Stimulated activated CD8-positive, alpha-beta memory T cell treated with anti-CD3 and anti-CD28 coated beads, Interleukin-12 subunit alpha, Interleukin-12 subunit beta, amount 100 ng/mL, for 4 hours (primary cell): Measurements from ENCODE around the gene SMNDC1.
A peak's percentile ranks its signal among the peaks of the same experiment; 100 is the strongest.
"Not testable (repeated sequence)": the region's sequence is repeated elsewhere in the genome, so short reads cannot be mapped to it uniquely, and the experiment has no call there.

Experiments used
- DNase-seq: peaks from one replicate; pipeline ENCODE4 v3.0.0-alpha.2; 2020; ENCODE audit warnings: low read depth

SMNDC1 gene

DNA sequence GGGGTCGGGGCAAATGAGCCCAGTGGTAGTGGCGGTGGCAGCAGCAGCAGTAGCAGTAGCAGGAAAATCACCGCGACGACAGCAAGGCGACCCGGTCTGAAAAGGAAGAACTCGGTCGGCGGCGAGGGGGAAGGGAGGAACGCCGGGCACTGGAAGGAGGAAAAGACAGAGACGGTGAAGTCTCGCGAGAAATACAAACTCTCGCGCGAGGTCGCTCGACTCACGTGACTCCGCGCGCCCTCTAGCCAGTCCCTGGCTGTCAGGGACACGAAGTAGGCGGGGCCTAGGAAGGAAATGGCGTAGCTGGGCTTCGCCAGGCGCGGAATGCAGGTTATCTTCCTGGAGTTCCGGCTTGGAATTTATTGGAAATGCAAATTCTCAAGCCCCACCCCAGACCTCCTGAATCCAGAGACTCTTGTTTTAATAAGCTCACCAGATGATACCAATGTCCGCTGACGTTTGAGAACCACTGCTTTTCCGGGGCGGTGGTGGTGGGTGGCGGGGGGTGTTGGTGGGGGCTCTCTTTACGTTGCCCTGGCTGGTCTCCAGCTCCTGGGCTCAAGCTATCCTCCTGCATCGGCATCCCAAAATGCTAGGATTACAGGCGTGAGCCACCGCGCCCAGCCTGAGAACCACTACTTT lies at the start of gene SMNDC1:
SMNDC1 (minus strand) TSS at position 141 of the 642 bp plus-strand sequence. CDS start 1,333 bp downstream, outside the sequence.
- peak; percentile 92 for DNase-seq

DNA sequence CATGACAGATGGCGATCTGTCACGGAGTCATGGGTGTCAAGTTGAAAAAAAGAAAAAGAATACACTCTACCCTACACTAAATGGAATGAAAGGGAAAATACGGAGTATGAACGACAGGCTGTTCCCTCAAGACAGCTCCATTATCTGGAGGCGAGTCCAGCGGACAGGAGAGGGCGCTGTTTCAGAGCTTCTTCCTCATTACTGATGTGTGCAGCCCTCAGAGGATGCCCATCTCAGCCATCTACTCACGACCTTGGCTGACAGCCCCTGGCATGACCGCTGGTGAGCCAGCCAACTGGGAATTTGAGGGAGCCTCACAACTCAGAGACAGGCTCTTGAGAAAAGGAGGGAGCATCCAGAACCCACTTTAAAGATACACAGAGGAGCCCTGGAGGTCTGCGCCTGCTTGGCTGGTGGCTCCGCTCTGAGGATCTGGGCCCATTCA lies 49.6 kb upstream of the SMNDC1 start:
- DNase-seq, result peak; percentile 41

DNA sequence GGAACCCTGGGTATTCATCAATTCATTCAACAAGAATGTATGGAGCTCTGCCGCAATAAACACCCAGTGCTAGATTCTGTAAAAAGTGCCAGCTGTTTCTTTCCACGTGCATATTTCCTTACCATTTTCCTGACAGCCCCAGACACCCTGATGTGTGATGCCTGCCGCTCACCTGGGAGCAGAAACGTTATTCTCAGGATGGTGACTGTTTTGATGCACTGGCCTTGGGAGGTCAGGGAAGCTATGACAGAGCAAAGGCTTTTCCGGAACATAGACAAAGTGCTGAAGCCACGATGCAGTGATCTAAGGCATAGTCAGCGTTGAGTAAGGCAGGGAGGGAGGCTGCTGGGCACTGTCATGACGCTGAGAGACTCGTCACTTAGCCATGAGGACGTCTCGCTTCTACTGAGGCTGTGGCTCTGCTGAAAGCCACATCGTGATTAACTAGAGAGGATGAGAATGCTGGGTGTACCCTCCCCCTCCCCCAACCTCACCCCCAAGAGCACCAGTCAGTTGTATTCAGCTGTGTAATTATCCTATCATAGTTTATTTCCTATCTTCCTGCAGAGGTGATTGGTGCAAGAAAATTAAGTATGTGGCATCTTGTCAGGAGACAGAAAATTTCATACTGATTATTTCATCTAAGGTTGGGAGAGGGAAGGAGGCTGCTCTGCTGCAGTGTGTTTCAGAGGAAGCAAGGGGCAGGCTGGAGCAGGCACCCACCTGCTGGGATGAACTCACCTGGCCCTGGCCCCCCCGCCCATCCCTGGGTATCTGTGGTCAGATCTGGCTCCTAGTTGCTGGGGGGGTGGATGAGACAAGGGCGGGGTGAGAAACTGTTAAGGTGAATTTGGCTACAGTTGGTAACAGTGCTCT lies 48.8 kb upstream of the SMNDC1 start:
- DNase-seq, result peak; percentile 32

DNA sequence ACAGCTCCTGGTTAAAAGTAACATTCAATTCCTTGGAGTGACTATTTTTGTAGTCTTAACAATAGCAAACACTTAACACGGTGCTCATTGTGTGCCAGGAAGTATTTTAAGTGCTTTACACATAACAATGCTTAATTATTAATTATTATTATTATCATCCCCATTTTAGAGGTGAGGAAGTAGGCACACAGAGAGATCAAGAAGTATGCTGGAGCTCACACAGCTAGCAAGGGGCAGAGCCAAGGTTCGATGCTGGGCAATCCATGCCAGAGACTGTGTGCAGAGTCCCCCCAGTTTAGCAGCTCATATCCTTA lies 48.2 kb upstream of the SMNDC1 start:
- DNase-seq, result no peak

DNA sequence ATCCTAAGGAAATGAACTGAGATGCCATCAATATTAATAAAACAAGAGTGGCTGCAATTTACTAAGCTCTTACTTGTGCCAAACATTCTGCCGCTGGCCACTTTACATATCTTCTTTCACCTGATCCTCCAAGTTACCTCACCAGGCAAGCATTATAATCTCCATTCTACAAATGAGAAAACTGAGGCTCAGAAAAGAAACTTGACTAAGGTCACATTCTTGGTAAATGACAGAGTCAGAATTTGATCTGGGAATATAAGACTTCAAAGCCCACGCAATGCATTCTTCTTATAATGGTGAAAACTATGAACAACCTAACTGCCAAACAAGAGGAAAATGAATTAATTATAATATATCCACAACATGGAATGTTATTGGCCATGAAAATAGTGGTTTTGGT lies 46.1 kb upstream of the SMNDC1 start:
- no peak for DNase-seq

DNA sequence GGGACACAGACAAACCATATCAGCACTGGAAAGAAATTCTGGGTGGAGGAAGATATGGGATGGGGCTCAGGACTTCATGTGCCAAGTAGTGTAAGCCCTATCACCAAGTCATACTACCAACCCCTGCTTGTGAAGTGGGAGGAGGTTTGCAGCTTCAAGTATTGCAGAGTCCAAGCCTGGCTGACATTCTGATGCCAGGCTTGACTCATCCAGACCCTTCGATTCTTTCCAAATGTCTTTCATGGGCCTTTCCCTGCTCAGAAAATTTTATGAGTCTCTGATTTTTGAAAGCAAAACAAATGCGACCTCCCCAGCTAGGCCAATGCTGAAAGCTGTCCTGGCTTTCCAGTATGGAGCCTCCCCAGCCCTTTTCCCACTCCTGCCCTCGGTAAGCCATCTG lies 45.1 kb upstream of the SMNDC1 start:
- no peak for DNase-seq

DNA sequence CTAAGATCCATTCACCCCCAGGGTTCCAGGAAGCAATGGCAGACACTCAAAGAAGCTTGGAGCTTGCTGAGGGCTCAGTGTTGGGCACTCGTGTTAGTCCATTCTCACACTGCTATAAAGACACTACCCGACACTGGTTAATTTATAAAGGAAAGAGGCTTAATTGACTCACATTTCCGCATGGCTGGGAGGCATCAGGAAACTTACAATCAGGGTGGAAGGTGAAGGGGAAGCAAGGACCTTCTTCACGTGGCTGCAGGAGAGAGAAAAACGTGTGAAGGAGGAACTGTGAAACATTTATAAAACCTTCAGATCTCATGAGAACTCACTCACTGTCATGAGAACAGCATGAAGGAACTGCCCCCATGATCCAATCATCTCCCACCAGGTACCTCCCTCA lies 44.7 kb upstream of the SMNDC1 start:
- DNase-seq, result no peak

DNA sequence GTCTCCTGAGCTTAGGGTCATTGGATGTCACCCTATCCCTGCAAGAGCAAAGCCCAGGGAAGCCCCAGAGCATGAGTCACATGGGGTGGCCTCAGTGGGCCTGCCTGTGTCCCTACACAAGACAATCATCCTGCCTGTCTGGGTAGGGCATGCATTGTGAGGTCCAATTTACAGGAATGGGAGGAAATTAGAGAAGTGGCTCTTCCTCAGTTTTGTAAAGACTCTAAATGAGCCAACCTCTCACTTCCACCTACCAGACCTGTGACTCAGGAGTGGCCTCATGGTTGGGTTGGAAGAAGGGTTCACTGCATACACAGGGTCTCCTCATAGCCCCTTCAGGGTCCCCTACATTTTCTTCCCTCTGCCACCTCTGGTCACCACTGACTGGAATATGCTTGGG lies 43.6 kb upstream of the SMNDC1 start:
- DNase-seq, result no peak

DNA sequence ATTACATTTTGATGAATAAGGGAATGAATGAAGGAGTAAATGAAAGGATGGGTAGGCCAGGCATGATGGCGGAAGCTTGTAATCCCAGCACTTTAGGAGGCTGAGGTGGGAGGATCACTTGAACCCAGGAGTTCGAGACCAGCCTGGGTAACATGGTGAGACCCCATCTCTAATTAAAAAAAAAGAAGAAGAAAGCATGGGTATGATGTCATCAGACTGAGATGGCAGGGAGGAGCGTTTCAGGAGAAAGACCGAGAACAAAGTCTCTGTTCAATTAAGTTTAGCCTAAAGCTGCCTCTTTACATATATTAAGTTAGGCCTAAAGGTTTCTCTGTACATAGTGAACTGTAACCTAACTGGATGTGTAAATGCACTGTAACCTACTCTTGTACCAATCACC lies 42.2 kb upstream of the SMNDC1 start:
- DNase-seq, result no peak

DNA sequence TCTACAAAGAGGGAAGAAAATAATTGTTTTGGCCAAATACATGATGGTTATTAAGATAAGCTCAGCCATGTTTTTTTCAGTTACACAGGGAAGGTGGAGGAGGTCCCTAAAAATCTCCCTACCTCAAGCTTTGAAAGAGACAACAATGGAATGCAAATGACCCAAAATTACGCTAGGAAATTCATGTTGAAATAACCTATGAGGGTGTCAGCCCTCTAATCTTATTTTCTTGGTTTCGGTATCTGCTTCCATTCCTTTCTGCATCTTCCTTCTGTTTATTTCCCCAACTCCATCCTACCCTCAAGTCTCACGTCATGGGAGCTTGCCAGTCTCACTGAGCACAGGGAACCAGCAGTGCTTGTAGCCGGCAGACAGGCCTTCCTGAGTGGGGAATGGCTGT lies 40.6 kb upstream of the SMNDC1 start:
- no peak for DNase-seq

DNA sequence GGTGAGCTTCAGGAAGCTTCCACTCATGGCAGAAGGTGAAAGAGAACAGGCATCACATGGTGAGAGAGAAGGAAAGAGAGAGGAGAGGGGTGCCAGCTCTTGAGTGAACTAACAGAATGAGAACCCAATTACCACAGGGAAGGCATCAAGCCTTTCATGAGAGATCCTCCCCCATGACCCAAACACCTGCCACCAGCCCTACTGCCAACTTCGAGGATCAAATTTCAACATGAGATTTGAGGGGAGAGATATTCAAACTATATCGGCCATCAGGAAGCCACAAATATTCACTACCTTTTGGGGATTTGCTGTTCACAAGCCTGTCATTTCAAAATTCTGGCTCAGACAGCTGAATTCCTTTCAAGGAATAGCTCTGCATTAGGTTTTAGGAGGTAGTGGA lies 39.9 kb upstream of the SMNDC1 start:
- no peak for DNase-seq

DNA sequence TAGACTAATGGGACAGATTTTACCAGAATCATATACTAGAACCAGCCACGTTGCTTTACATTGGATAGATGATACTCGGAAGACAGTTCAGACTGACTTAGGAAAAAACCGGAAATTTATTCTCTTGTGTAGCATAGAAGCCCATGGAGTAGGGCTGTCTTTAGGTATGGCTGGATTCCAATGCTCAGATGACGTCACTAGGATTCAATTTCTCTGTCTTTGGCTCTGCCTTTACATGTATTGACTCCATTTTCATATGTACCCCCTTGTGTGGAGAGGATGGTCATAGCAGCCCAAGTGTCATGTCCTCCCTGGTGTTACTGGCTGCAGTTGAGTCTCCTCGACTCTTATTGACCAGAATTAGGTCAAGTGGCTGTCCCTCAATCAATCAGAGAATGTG lies 39.2 kb upstream of the SMNDC1 start:
- DNase-seq, result no peak

DNA sequence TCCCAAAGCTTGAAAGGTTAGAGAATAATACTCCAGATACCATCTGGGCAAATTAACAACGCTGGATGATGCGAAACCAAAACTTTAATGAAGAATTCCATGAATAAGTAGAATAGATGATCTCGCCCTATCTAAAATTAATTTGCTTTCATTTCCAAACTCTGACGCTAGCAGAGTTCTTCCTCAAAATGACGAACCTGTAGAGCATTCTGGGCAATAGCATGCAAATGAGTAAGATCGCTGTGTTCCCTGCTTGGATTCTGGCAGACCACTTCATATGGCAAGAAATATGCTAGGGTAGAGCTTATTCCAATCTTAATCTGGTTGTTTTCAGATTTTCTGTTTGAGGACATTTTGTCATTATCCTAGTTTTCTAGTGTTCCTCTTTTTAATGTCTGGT lies 36.1 kb upstream of the SMNDC1 start:
- no peak for DNase-seq

DNA sequence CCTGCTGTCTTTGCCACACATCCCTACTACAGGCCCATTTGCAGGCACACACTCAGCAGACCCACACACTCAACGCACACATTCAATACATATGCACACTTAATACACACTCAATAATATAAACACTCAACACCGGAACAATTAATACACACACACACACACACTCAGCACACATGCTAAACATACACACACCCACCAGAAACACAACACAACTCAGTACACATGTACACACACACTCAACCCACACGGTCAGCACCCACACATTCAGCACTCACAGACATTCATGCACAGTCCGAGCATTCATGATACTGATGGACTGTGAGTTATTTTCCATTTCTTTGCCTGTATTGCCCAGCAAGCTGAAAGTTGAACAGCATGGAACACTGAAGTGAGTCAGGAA lies 35.4 kb upstream of the SMNDC1 start:
- DNase-seq, result no peak

DNA sequence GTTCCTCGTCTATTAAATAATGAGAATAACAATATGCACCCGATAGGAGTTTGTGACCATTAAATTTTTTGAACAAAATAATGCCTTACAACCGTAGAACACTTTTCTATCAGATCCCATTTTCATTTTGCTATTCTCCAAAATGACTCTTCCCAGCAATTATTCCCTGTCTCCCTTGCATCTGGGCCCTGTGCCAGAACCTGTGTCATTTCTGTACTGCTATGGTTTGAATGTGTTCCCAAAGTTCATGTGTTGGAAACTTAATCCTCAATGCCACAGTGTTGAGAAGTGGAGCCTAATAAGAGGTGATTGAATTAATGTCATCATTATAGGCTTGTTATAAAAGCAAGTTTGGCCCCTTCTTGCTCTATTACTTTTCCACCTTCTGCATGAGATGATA lies 33.2 kb upstream of the SMNDC1 start:
- DNase-seq, result no peak

DNA sequence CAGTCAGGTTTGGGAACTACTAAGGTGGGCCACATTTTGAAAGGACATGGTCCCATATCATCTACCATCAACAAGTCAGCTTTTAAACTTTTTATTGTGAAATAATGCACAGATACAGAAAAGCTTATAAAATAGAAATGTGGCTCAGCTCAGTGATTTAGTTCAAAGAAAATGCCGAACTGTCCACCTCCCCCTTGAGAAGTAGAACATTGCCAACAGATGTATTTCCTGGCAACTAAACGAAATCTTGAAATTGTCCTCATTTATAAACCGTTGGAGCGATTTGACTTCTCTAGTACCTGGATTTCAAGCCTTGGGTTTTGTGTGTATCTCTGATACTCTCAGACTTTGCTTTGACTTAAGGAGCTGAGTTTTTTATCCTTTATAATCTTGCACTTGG lies 32.7 kb upstream of the SMNDC1 start:
- no peak for DNase-seq

DNA sequence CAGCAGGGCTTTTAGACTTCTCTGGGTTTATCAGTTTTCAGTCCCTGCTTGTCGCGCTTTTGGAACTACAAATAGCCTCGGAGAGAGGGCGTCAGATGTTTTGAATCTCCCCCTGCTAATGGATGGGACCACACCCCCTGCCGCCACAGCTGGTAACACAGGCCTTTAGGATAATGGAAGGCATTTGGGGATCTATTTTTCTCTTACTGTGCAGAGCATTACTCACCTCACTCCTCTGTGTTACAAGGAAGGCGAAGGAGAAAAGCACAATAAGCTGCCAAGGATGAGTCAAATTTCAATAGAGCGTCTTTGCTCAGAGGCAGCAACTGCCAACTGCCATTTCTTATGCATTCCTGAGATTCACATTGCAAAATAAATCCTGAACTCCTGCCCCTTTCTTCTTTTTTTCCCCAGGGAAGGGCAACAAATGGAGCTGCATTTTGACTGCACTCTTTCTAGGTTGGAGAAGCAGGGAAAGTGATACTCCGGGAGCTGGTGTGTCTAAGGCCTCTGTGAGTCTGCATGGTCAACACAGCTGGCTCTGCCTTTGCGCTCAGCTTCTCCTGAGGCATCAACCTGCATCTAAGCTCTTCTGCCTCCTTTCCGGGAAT lies 31.5 kb upstream of the SMNDC1 start:
- no peak for DNase-seq

DNA sequence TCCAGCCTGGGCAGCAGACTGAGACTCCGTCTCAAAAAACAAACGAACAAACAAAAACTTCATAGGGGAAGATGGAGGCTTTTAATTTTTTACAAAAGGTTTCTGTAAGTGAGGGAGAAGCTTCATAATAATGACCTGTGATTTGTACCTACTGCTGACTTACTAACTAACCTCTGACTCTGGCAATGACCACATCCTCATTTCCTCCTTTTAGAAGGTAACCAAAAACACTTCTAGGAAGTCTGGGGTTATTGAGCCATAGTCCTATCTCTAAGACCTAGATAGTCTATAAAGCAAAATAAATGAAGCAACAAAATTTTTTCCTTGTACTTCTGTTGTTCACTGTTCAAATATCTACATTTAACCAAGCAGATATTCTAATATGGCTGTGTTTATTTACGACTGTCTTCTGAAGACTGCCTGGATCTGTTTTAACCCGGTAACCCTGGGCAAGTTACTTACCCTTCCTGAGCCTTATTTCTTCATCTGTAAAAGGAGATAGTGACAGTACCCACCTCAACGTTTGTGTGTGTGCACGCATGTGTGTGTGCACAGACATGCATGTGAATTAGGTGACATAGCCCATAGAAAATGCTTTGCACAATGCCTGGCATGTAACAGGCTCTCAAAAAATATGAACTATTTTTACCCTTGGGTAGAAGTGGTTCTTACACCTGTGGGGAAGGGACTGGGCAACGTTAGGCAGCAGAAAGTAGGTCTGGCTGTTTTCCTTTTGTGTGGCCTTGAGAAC lies 30.8 kb upstream of the SMNDC1 start:
- DNase-seq, result no peak

DNA sequence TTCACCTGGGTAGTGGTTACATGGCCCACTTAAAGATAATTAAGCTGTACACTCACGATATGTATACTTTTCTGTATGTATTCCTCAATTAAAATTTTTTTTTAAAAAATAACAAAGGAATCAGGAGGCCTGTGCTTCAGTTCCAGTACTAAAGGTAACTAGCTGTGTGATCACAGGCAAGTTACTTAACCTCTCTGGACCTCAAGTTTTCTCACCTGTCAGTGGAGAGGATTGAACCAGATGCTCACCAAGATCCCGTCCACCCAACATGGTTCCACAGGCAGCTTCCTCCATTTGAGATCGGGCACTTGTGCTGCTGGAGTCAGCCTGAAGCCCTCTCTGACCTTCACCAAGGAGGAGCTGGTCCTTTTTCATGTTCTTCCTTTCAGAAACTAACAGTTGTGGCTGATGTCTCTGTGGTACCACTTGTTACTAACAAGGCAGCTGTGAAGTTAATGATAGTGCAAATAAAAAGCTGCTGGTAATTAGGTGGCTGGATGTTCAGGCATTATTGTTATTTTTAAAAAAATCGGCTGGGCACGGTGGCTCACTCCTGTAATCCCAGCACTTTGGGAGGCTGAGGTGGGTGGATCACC lies 29.4 kb upstream of the SMNDC1 start:
- no peak for DNase-seq

DNA sequence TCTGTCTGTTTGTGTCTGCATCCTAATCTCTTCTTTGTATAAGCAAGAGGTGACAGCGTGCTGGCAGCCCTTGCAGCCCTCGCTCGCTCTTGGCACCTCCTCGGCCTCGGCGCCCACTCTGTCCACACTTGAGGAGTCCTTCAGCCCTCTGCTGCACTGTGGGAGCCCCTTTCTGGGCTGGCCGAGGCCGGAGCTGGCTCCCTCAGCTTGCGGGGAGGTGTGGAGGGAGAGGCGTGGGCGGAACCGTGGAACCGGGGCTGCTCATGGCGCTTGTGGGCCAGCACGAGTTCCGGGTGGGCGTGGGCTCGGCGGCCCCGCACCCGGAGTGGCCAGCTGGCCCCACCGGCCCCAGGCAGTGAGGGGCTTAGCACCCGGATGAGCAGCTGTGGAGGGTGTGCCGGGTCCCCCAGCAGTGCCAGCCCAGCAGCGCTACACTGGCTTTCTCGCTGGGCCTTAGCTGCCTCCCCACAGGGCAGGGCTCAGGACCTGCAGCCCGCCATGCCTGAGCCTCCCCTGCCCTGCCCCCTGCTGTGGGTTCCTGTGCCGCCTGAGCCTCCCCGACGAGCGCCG lies 26.6 kb upstream of the SMNDC1 start:
- not testable (repeated sequence) for DNase-seq

DNA sequence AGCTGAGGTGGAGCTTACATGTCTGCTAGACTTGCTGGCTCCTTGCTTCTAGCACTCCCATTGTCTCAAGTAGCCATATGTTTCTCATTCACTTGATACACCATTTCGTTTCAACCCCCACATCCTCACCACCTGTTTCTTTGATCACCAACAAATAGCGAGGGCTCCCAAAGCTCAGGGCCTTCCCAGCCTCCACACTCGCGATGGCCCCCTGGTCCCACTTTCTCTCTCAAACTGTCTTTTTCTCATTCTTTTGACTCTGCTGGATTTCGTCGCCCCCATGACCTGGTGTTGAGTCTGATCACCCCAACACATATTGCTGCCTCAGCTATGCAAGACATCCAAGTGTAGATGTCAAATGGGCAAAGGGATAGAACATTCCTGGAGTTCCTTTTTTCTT lies 26.0 kb upstream of the SMNDC1 start:
- no peak for DNase-seq
